Measurements from ENCODE around the gene ANKEF1. TPM values are rescaled to one million over a fixed set of nuclear protein-coding genes. Genes with fewer than 3 reads are reported as not detected.

The ANKEF1 gene
- polyA plus RNA-seq = 1 to 10 TPM; 1.2 to 2.3 TPM

DNA sequence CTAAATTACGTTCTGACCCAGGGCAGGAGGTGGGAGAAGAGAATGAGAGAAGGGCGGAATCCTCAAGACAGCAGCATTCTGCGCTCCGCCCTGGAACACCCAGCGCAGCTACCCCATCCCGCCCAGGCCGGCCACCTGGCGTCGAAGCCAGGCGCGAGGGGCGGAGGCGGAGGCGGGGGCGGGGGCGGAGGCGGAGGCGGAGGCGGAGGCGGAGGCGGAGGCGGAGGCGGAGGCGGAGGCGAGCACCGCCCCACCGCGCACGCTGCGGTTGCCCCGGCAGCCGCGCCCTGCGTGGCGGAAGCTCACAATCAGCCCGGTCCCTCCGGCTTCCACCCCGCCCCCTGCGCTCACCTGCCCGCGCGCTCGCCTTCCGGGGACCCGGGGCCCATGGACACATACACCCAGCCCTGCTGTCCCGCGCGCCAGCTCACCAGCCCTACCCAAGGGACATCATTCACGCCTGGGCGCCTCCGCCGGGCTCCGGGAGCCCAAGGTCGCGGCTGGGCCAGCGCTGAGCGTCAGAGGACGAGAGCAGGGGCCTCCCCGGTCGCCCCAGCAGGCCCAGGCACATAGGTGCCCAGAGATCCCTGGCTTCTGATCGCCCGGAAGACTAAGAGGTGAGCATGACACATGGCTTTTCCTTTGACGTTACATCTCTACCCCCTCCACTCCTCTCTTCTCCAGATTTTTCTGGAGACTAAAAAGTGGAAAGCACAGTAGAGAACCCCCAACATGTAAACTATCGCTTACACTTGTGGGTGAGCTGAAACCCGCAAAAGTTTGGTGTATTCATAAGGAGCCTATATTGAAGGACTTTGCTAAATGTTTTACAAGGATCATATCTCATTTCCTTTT lies at the start of gene ANKEF1:
TSS of gene ANKEF1 (plus strand) at position 271 of the 855 bp plus-strand sequence. CDS start 3,315 bp downstream, outside the sequence.
- H3K9me3 ChIP-seq (ENCODE audit: control insufficient read depth in 2 of 2, insufficient read depth in 1 of 2, low read depth in 1 of 2, low read length in 1 of 2) = no peaks in the 10 kb centered on the region
- H3K4me1 ChIP-seq (ENCODE audit: control insufficient read depth in 2 of 2, insufficient read depth in 2 of 2, low read length in 1 of 2) = no peaks in the 10 kb centered on the region
- peak within 1 kb of the TSS; percentile 5 to 83 for H3K27ac ChIP-seq (ENCODE audit: low read depth in 2 of 2, low read length in 1 of 2)
- H3K4me3 ChIP-seq (ENCODE audit: low read depth in 1 of 2, low read length in 2 of 2) = peak within 1 kb of the TSS; percentile 57 to 76
- H3K36me3 ChIP-seq (ENCODE audit: control insufficient read depth in 2 of 2, insufficient read depth in 2 of 2, low read length in 1 of 2) = no peaks in the 10 kb centered on the region
- 2 to 3% methylated on average over 46 to 65 of the region's 65 CpGs for WGBS, 2 donors
- no peaks in the 10 kb centered on the region for H3K27me3 ChIP-seq (ENCODE audit: control insufficient read depth in 1 of 2, insufficient read depth in 2 of 2, low read length in 2 of 2)

GRCh38 chr20:9985281-9985680 lies 49.5 kb upstream of the ANKEF1 start:
- Histone ChIP-seq H3K4me3 (ENCODE audit: low read depth in 1 of 2, low read length in 2 of 2) (no peak overlapping the region), H3K4me1 (ENCODE audit: control insufficient read depth in 2 of 2, insufficient read depth in 2 of 2, low read length in 1 of 2) (no peaks in the 10 kb centered on the region), H3K27ac (ENCODE audit: low read depth in 2 of 2, low read length in 1 of 2) (no peak overlapping the region), H3K9me3 (ENCODE audit: control insufficient read depth in 2 of 2, insufficient read depth in 1 of 2, low read depth in 1 of 2, low read length in 1 of 2) (no peaks in the 10 kb centered on the region), H3K36me3 (ENCODE audit: control insufficient read depth in 2 of 2, insufficient read depth in 2 of 2, low read length in 1 of 2) (no peaks in the 10 kb centered on the region), H3K27me3 (ENCODE audit: control insufficient read depth in 1 of 2, insufficient read depth in 2 of 2, low read length in 2 of 2) (no peaks in the 10 kb centered on the region)

DNA sequence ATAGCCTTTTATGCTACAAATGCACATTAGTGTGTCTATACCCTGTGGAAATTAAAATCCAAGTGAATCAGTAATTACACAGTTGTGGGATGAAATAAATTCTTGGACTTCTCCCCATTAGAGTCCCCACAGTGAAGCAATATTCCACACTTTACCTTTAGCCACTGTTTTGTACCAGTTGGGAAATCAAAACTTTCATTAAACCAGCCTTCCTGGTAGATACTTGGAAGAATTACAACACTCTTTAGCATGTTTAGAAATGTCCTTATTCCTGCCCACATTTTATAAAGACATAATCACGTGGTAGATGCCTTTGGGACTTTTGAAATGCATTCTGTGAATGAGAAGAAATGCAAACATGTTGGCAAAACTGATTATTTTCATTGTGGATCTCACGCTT lies 49.0 kb upstream of the ANKEF1 start:
- Histone ChIP-seq H3K27ac (ENCODE audit: low read depth in 2 of 2, low read length in 1 of 2) (no peak overlapping the region), H3K36me3 (ENCODE audit: control insufficient read depth in 2 of 2, insufficient read depth in 2 of 2, low read length in 1 of 2) (no peaks in the 10 kb centered on the region), H3K9me3 (ENCODE audit: control insufficient read depth in 2 of 2, insufficient read depth in 1 of 2, low read depth in 1 of 2, low read length in 1 of 2) (no peaks in the 10 kb centered on the region), H3K4me3 (ENCODE audit: low read depth in 1 of 2, low read length in 2 of 2) (no peak overlapping the region), H3K27me3 (ENCODE audit: control insufficient read depth in 1 of 2, insufficient read depth in 2 of 2, low read length in 2 of 2) (no peaks in the 10 kb centered on the region), H3K4me1 (ENCODE audit: control insufficient read depth in 2 of 2, insufficient read depth in 2 of 2, low read length in 1 of 2) (no peaks in the 10 kb centered on the region)
- 48 to 50% methylated on average over 2 of the region's 2 CpGs for WGBS, 2 donors

GRCh38 chr20:9989066-9989724 lies 45.6 kb upstream of the ANKEF1 start:
- Histone ChIP-seq H3K27ac (ENCODE audit: low read depth in 2 of 2, low read length in 1 of 2) (no peak overlapping the region), H3K9me3 (ENCODE audit: control insufficient read depth in 2 of 2, insufficient read depth in 1 of 2, low read depth in 1 of 2, low read length in 1 of 2) (no peaks in the 10 kb centered on the region), H3K4me3 (ENCODE audit: low read depth in 1 of 2, low read length in 2 of 2) (no peak overlapping the region), H3K27me3 (ENCODE audit: control insufficient read depth in 1 of 2, insufficient read depth in 2 of 2, low read length in 2 of 2) (no peaks in the 10 kb centered on the region), H3K4me1 (ENCODE audit: control insufficient read depth in 2 of 2, insufficient read depth in 2 of 2, low read length in 1 of 2) (no peaks in the 10 kb centered on the region), H3K36me3 (ENCODE audit: control insufficient read depth in 2 of 2, insufficient read depth in 2 of 2, low read length in 1 of 2) (no peaks in the 10 kb centered on the region)
- WGBS, 2 donors = 5 to 17% methylated on average over 1 of the region's 1 CpG

- H3K4me1 ChIP-seq (ENCODE audit: control insufficient read depth in 2 of 2, insufficient read depth in 2 of 2, low read length in 1 of 2) = no peaks in the 10 kb centered on the region
- no peak overlapping the region for H3K27ac ChIP-seq (ENCODE audit: low read depth in 2 of 2, low read length in 1 of 2)
- no peaks in the 10 kb centered on the region for H3K9me3 ChIP-seq (ENCODE audit: control insufficient read depth in 2 of 2, insufficient read depth in 1 of 2, low read depth in 1 of 2, low read length in 1 of 2)
- H3K4me3 ChIP-seq (ENCODE audit: low read depth in 1 of 2, low read length in 2 of 2) = no peak overlapping the region
- no peaks in the 10 kb centered on the region for H3K36me3 ChIP-seq (ENCODE audit: control insufficient read depth in 2 of 2, insufficient read depth in 2 of 2, low read length in 1 of 2)
- no peaks in the 10 kb centered on the region for H3K27me3 ChIP-seq (ENCODE audit: control insufficient read depth in 1 of 2, insufficient read depth in 2 of 2, low read length in 2 of 2)
- 88% methylated on average over 4 of the region's 4 CpGs for whole genome bisulfite sequencing, 2 donors
These were observed 41.6 kb upstream of the ANKEF1 start for GRCh38 chr20:9993137-9993536.

DNA sequence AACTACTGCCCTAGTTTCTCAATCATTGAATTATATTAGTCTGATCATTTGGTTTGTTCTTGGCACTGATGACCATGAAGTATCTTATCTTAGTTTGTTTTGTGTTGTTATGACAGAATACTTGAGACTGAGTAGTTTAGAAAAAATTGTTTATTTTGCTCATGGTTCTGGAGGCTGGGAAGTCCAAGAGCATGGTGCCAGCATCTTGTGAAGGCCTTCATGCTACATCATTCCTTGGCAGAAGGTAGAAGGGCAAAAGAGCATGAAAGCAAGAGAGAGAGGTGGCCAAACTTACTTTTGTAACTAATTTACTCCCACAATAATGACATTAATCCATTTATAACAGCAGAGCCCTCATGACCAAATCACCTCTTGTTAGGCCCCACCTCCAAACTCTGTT lies 40.1 kb upstream of the ANKEF1 start:
- Histone ChIP-seq H3K4me3 (ENCODE audit: low read depth in 1 of 2, low read length in 2 of 2) (no peak overlapping the region), H3K27ac (ENCODE audit: low read depth in 2 of 2, low read length in 1 of 2) (no peak overlapping the region), H3K36me3 (ENCODE audit: control insufficient read depth in 2 of 2, insufficient read depth in 2 of 2, low read length in 1 of 2) (no peaks in the 10 kb centered on the region), H3K9me3 (ENCODE audit: control insufficient read depth in 2 of 2, insufficient read depth in 1 of 2, low read depth in 1 of 2, low read length in 1 of 2) (no peaks in the 10 kb centered on the region), H3K27me3 (ENCODE audit: control insufficient read depth in 1 of 2, insufficient read depth in 2 of 2, low read length in 2 of 2) (no peaks in the 10 kb centered on the region), H3K4me1 (ENCODE audit: control insufficient read depth in 2 of 2, insufficient read depth in 2 of 2, low read length in 1 of 2) (no peaks in the 10 kb centered on the region)

DNA sequence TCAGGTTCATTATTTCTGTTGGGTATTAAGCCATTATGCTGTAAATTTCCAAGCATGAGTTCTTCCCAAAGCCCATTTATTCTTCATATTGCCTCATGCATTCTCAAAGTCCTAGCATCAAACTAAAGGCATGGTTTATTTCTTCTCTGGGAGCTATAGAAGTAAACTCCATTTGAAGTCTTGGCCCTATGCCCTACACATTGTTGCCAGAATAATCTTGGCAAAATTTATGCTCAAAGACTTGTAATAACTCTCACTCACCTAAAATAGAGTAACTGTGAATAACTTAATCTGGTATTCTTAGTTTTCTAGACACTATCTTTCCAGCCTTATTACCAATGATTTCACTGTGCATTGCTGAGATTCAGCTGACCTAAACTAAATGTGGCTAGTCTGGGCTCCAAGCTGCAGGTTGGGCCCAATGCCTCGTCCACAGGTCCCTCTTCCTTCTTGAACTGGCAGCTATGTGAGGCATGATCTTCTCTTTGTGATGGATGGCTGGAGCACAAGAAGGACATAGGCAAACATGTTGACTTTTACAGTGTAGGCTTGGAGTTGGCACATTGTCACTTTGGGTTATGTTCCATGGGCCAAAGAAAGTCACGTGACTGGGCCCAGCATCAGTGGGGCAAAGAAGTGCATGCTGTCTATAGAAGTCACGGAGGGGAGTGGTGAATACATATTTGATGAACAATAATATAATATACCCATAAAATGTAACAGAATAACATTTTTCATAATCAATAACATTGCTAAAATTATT lies 39.1 kb upstream of the ANKEF1 start:
- no peak overlapping the region for H3K4me3 ChIP-seq (ENCODE audit: low read depth in 1 of 2, low read length in 2 of 2)
- no peaks in the 10 kb centered on the region for H3K36me3 ChIP-seq (ENCODE audit: control insufficient read depth in 2 of 2, insufficient read depth in 2 of 2, low read length in 1 of 2)
- H3K4me1 ChIP-seq (ENCODE audit: control insufficient read depth in 2 of 2, insufficient read depth in 2 of 2, low read length in 1 of 2) = no peaks in the 10 kb centered on the region
- WGBS, 2 donors = 76 to 78% methylated on average over 3 of the region's 3 CpGs
- H3K27me3 ChIP-seq (ENCODE audit: control insufficient read depth in 1 of 2, insufficient read depth in 2 of 2, low read length in 2 of 2) = no peaks in the 10 kb centered on the region
- no peak overlapping the region for H3K27ac ChIP-seq (ENCODE audit: low read depth in 2 of 2, low read length in 1 of 2)
- no peaks in the 10 kb centered on the region for H3K9me3 ChIP-seq (ENCODE audit: control insufficient read depth in 2 of 2, insufficient read depth in 1 of 2, low read depth in 1 of 2, low read length in 1 of 2)

- WGBS, 2 donors = 95 to 97% methylated on average over 1 of the region's 1 CpG
These were observed 37.8 kb upstream of the ANKEF1 start for GRCh38 chr20:9996944-9997343.

DNA sequence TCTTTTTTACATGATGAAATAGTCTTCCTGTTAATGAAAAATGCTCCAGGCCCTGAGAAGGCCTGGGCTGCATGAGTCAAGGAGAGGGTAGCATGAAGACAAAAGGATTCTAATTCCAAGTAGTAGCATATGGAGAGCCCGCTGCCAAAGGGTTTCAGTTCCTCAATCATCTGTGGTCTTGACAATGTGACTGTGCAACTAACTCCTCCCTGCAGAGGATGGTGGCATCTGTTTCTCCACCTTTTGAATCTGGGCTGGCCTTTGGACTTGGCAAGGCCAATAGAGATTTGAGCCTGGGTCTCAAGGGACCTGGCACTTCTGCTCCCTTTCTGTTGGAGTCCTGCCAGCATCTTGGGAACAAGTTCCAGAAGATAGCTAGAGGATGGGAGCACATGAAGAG lies 35.1 kb upstream of the ANKEF1 start:
- Histone ChIP-seq H3K4me1 (ENCODE audit: control insufficient read depth in 2 of 2, insufficient read depth in 2 of 2, low read length in 1 of 2) (no peaks in the 10 kb centered on the region), H3K27me3 (ENCODE audit: control insufficient read depth in 1 of 2, insufficient read depth in 2 of 2, low read length in 2 of 2) (no peaks in the 10 kb centered on the region), H3K36me3 (ENCODE audit: control insufficient read depth in 2 of 2, insufficient read depth in 2 of 2, low read length in 1 of 2) (no peaks in the 10 kb centered on the region), H3K4me3 (ENCODE audit: low read depth in 1 of 2, low read length in 2 of 2) (no peak overlapping the region), H3K27ac (ENCODE audit: low read depth in 2 of 2, low read length in 1 of 2) (no peak overlapping the region), H3K9me3 (ENCODE audit: control insufficient read depth in 2 of 2, insufficient read depth in 1 of 2, low read depth in 1 of 2, low read length in 1 of 2) (no peaks in the 10 kb centered on the region)
- 75 to 81% methylated on average over 1 of the region's 1 CpG for WGBS, 2 donors

More at GRCh38 chr20:9996944-9997343, 37.8 kb upstream of the ANKEF1 start:
- Histone ChIP-seq H3K27ac (ENCODE audit: low read depth in 2 of 2, low read length in 1 of 2) (no peak overlapping the region), H3K9me3 (ENCODE audit: control insufficient read depth in 2 of 2, insufficient read depth in 1 of 2, low read depth in 1 of 2, low read length in 1 of 2) (no peaks in the 10 kb centered on the region), H3K4me1 (ENCODE audit: control insufficient read depth in 2 of 2, insufficient read depth in 2 of 2, low read length in 1 of 2) (no peaks in the 10 kb centered on the region), H3K36me3 (ENCODE audit: control insufficient read depth in 2 of 2, insufficient read depth in 2 of 2, low read length in 1 of 2) (no peaks in the 10 kb centered on the region), H3K4me3 (ENCODE audit: low read depth in 1 of 2, low read length in 2 of 2) (no peak overlapping the region), H3K27me3 (ENCODE audit: control insufficient read depth in 1 of 2, insufficient read depth in 2 of 2, low read length in 2 of 2) (no peaks in the 10 kb centered on the region)

Data from esophagus (tissue), 2 donors.